ENCODE results near the gene GLRA1.
"Not testable (repeated sequence)": the region's sequence is repeated elsewhere in the genome, so short reads cannot be mapped to it uniquely, and the experiment has no call there.

The GLRA1 gene

GRCh38 chr5:151856861-151857260 is 67.8 kb downstream of the GLRA1 start:
- Mint-ChIP-seq H3K27me3 (peaks cover 1% of the 10 kb centered on the region), H3K4me3 (no peak overlapping the region), H3K9me3 (no peaks in the 10 kb centered on the region), H3K36me3 (ENCODE audit: low read depth) (no peaks in the 10 kb centered on the region), H3K4me1 (ENCODE audit: low read depth) (no peaks in the 10 kb centered on the region), H3K27ac (no peak overlapping the region)
- intact Hi-C loops (cut with micrococcal nuclease) = no loop called here

GRCh38 chr5:151855701-151856100 is 69.0 kb downstream of the GLRA1 start:
- intact Hi-C loops (cut with micrococcal nuclease) = no loop called here
- no peaks in the 10 kb centered on the region for H3K9me3 Mint-ChIP-seq
- no peaks in the 10 kb centered on the region for H3K36me3 Mint-ChIP-seq (ENCODE audit: low read depth)

GRCh38 chr5:151847871-151848270 is 76.8 kb downstream of the GLRA1 start:
- Mint-ChIP-seq H3K36me3 (ENCODE audit: low read depth) (no peaks in the 10 kb centered on the region), H3K27me3 (no peaks in the 10 kb centered on the region), H3K9me3 (peaks cover 9% of the 10 kb centered on the region), H3K4me3 (no peak overlapping the region), H3K4me1 (ENCODE audit: low read depth) (no peaks in the 10 kb centered on the region), H3K27ac (no peak overlapping the region)
- intact Hi-C loops (cut with micrococcal nuclease) = no loop called here

More at GRCh38 chr5:151855701-151856100, 69.0 kb downstream of the GLRA1 start:
- Mint-ChIP-seq H3K4me3 (no peak overlapping the region), H3K27ac (no peak overlapping the region), H3K4me1 (ENCODE audit: low read depth) (no peaks in the 10 kb centered on the region), H3K27me3 (peaks cover 1% of the 10 kb centered on the region)

GRCh38 chr5:151846765-151847164 is 77.9 kb downstream of the GLRA1 start:
- H3K36me3 Mint-ChIP-seq (ENCODE audit: low read depth) = no peaks in the 10 kb centered on the region
- H3K27ac Mint-ChIP-seq = no peak overlapping the region
- no peaks in the 10 kb centered on the region for H3K27me3 Mint-ChIP-seq
- H3K4me1 Mint-ChIP-seq (ENCODE audit: low read depth) = no peaks in the 10 kb centered on the region
- intact Hi-C loops (cut with micrococcal nuclease) = no loop called here
- H3K4me3 Mint-ChIP-seq = no peak overlapping the region
- H3K9me3 Mint-ChIP-seq = peaks cover 9% of the 10 kb centered on the region

- H3K36me3 Mint-ChIP-seq (ENCODE audit: low read depth); H3K4me1 Mint-ChIP-seq (ENCODE audit: low read depth); H3K27ac Mint-ChIP-seq; intact Hi-C loops (cut with micrococcal nuclease); H3K27me3 Mint-ChIP-seq; H3K4me3 Mint-ChIP-seq: not testable (repeated sequence)
- H3K9me3 Mint-ChIP-seq = peaks cover 65% of the 10 kb centered on the region
These were observed 91.8 kb downstream of the GLRA1 start for GRCh38 chr5:151832843-151833242.

GRCh38 chr5:151829370-151829769 is 95.3 kb downstream of the GLRA1 start:
- Mint-ChIP-seq H3K9me3 (peaks cover 30% of the 10 kb centered on the region), H3K27me3 (no peaks in the 10 kb centered on the region), H3K4me1 (ENCODE audit: low read depth) (no peaks in the 10 kb centered on the region), H3K4me3 (no peak overlapping the region), H3K27ac (no peak overlapping the region), H3K36me3 (ENCODE audit: low read depth) (peaks cover 6% of the 10 kb centered on the region)
- intact Hi-C loops (cut with micrococcal nuclease) = no loop called here

- Mint-ChIP-seq H3K4me3 (no peak overlapping the region), H3K27ac (no peak overlapping the region), H3K9me3 (no peaks in the 10 kb centered on the region), H3K27me3 (no peaks in the 10 kb centered on the region), H3K36me3 (ENCODE audit: low read depth) (peaks cover 14% of the 10 kb centered on the region), H3K4me1 (ENCODE audit: low read depth) (no peaks in the 10 kb centered on the region)
- intact Hi-C loops (cut with micrococcal nuclease) = loop anchor here (1.0 kb wide), 1 partner anchor 322 kb away; no protein-coding TSS in a partner anchor
These were observed 99.2 kb downstream of the GLRA1 start for GRCh38 chr5:151825445-151825844.

- intact Hi-C loops (cut with micrococcal nuclease) = no loop called here
- Mint-ChIP-seq H3K4me1 (ENCODE audit: low read depth) (no peaks in the 10 kb centered on the region), H3K27ac (no peak overlapping the region), H3K27me3 (no peaks in the 10 kb centered on the region), H3K4me3 (no peak overlapping the region), H3K9me3 (no peaks in the 10 kb centered on the region), H3K36me3 (ENCODE audit: low read depth) (peaks cover 24% of the 10 kb centered on the region)
These were observed 102.5 kb downstream of the GLRA1 start for GRCh38 chr5:151822141-151822540.

- Mint-ChIP-seq H3K36me3 (ENCODE audit: low read depth) (peaks cover 35% of the 10 kb centered on the region), H3K9me3 (no peaks in the 10 kb centered on the region), H3K4me3 (no peak overlapping the region), H3K27ac (no peak overlapping the region), H3K4me1 (ENCODE audit: low read depth) (no peaks in the 10 kb centered on the region), H3K27me3 (no peaks in the 10 kb centered on the region)
- intact Hi-C loops (cut with micrococcal nuclease) = no loop called here
These were observed 103.7 kb downstream of the GLRA1 start for GRCh38 chr5:151820903-151821302.

GRCh38 chr5:151820271-151820670 is 104.4 kb downstream of the GLRA1 start:
- Mint-ChIP-seq H3K36me3 (ENCODE audit: low read depth) (peaks cover 35% of the 10 kb centered on the region), H3K27ac (no peak overlapping the region), H3K9me3 (no peaks in the 10 kb centered on the region), H3K4me3 (no peak overlapping the region), H3K4me1 (ENCODE audit: low read depth) (no peaks in the 10 kb centered on the region), H3K27me3 (no peaks in the 10 kb centered on the region)
- intact Hi-C loops (cut with micrococcal nuclease) = no loop called here

GRCh38 chr5:151819830-151820229 is 104.8 kb downstream of the GLRA1 start:
- Mint-ChIP-seq H3K4me1 (ENCODE audit: low read depth) (no peaks in the 10 kb centered on the region), H3K27ac (no peak overlapping the region), H3K9me3 (no peaks in the 10 kb centered on the region), H3K4me3 (no peak overlapping the region), H3K36me3 (ENCODE audit: low read depth) (peaks cover 35% of the 10 kb centered on the region), H3K27me3 (no peaks in the 10 kb centered on the region)
- intact Hi-C loops (cut with micrococcal nuclease) = no loop called here

- Mint-ChIP-seq H3K27ac (no peak overlapping the region), H3K36me3 (ENCODE audit: low read depth) (peaks cover 70% of the 10 kb centered on the region), H3K9me3 (peaks cover 9% of the 10 kb centered on the region), H3K4me1 (ENCODE audit: low read depth) (peaks cover 12% of the 10 kb centered on the region), H3K27me3 (no peaks in the 10 kb centered on the region), H3K4me3 (no peak overlapping the region)
- intact Hi-C loops (cut with micrococcal nuclease) = no loop called here
These were observed 109.6 kb downstream of the GLRA1 start for GRCh38 chr5:151815051-151815450.

GRCh38 chr5:151812757-151813309 is 111.8 kb downstream of the GLRA1 start:
- peaks cover 87% of the 10 kb centered on the region for H3K36me3 Mint-ChIP-seq (ENCODE audit: low read depth)
- intact Hi-C loops (cut with micrococcal nuclease) = no loop called here
- H3K9me3 Mint-ChIP-seq = peaks cover 9% of the 10 kb centered on the region
- H3K4me3 Mint-ChIP-seq = no peak overlapping the region
- H3K27ac Mint-ChIP-seq = no peak overlapping the region
- H3K4me1 Mint-ChIP-seq (ENCODE audit: low read depth) = peaks cover 12% of the 10 kb centered on the region
- H3K27me3 Mint-ChIP-seq = no peaks in the 10 kb centered on the region

GRCh38 chr5:151811593-151812321 is 112.9 kb downstream of the GLRA1 start:
- H3K4me1 Mint-ChIP-seq (ENCODE audit: low read depth) = peaks cover 12% of the 10 kb centered on the region
- H3K27ac Mint-ChIP-seq = peak overlapping the region; percentile 20
- peaks cover 9% of the 10 kb centered on the region for H3K9me3 Mint-ChIP-seq
- H3K4me3 Mint-ChIP-seq = no peak overlapping the region
- H3K27me3 Mint-ChIP-seq = no peaks in the 10 kb centered on the region
- intact Hi-C loops (cut with micrococcal nuclease) = no loop called here
- peaks cover 85% of the 10 kb centered on the region for H3K36me3 Mint-ChIP-seq (ENCODE audit: low read depth)

- H3K4me1 Mint-ChIP-seq (ENCODE audit: low read depth) = peaks cover 12% of the 10 kb centered on the region
- intact Hi-C loops (cut with micrococcal nuclease) = no loop called here
- peaks cover 9% of the 10 kb centered on the region for H3K9me3 Mint-ChIP-seq
- H3K36me3 Mint-ChIP-seq (ENCODE audit: low read depth) = peaks cover 86% of the 10 kb centered on the region
- no peaks in the 10 kb centered on the region for H3K27me3 Mint-ChIP-seq
- H3K27ac Mint-ChIP-seq = peak overlapping the region; percentile 20
- H3K4me3 Mint-ChIP-seq = no peak overlapping the region
These were observed 113.8 kb downstream of the GLRA1 start for GRCh38 chr5:151810897-151811296.
